Measurements from ENCODE around the gene PSMD11. TPM values are rescaled to one million over a fixed set of nuclear protein-coding genes. Genes with fewer than 3 reads are reported as not detected.

The PSMD11 gene
- total and polyA plus RNA-seq, 2 donors (not counting 3 experiments of a cell fraction or from before 2014, with no cell fraction given), result 59.4 to 153 TPM

DNA sequence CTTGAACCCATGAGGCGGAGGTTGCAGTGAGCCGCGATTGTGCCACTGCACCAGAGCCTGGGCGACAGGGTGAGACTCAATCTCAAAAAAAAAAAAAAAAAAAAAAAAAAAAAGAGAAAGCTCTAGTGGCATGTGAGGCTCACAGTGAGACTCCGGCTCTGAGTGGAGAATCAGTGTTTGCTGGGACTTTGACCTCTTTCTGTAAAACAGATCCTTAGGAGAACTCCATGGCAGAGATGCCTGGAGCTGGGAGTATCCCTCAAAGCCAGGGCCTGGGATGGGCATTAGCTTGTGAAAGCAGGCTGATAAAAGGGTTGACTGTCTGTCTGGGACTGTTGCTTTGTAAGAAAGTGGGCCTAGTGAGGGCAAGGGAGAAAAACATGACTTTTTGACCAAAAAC is 48.0 kb upstream of the PSMD11 start:
- no TSS peak for BruUV-seq (replicated peaks)
- dilution Hi-C loops (cut with MboI; ENCODE audit: extremely low pct_ligation_motif_present, low sequenced_read_pairs), result no loop called here
- Histone ChIP-seq H3K4me1 (ENCODE audit: control insufficient read depth, extremely low read depth, insufficient read depth, low read length) (no peaks in the 10 kb centered on the region), H3K36me3 (ENCODE audit: control insufficient read depth in 2 of 2, extremely low read depth in 1 of 2, insufficient read depth in 2 of 2, low read length in 2 of 2) (no peaks in the 10 kb centered on the region), H3K9me3 (replicated peaks; ENCODE audit: control insufficient read depth, insufficient read depth, low read length) (no peaks in the 10 kb centered on the region), H3K79me2 (ENCODE audit: control insufficient read depth, insufficient read depth, low read length) (no peaks in the 10 kb centered on the region), H3K27me3 (ENCODE audit: control insufficient read depth in 2 of 2, insufficient read depth in 2 of 2, low read length in 2 of 2) (no peaks in the 10 kb centered on the region), H2AFZ (ENCODE audit: low read depth, low read length) (no peak overlapping the region), H3K4me3 (replicated peaks in 1 of 3; ENCODE audit: insufficient read depth in 1 of 3, low read depth in 1 of 3, low read length in 3 of 3) (no peak overlapping the region), H3K9ac (replicated peaks; ENCODE audit: extremely low read depth, insufficient read depth, low read length) (no peak overlapping the region), H3K27ac (ENCODE audit: insufficient read depth, low read depth, low read length) (no peak overlapping the region), H3K9me1 (replicated peaks; ENCODE audit: control insufficient read depth, extremely low read depth, insufficient read depth, low read length) (no peaks in the 10 kb centered on the region), H4K20me1 (replicated peaks; ENCODE audit: control insufficient read depth, extremely low read depth, insufficient read depth, low read length) (no peaks in the 10 kb centered on the region), H3K4me2 (ENCODE audit: insufficient read depth, low read length) (no peak overlapping the region)
- POLR2A ChIA-PET, result no interaction called here
- FAIRE-seq (no peak), DNase-seq (ENCODE audit: low read depth, low spot score) (no peak)
- TF ChIP-seq EZH2 (IDR thresholded peaks at IDR 0.05; ENCODE audit: borderline replicate concordance, low read depth, low read length, severe bottlenecking) (no peak), FOS (IDR thresholded peaks at IDR 0.05; ENCODE audit: borderline replicate concordance, insufficient read depth, low read length) (no peak), GATA2 (IDR thresholded peaks at IDR 0.05; ENCODE audit: insufficient read depth, insufficient read length, low read depth, low read length) (no peak), POLR2A (IDR thresholded peaks at IDR 0.05; ENCODE audit: low read depth, low read length) (no peak), POLR2AphosphoS5 (IDR thresholded peaks at IDR 0.05; ENCODE audit: insufficient read depth, low read depth, low read length) (no peak), MYC (IDR thresholded peaks at IDR 0.05; ENCODE audit: low read depth, low read length) (no peak), JUN (IDR thresholded peaks at IDR 0.05; ENCODE audit: borderline replicate concordance, insufficient read depth, insufficient read length, low read depth) (no peak), MAX (IDR thresholded peaks at IDR 0.05; ENCODE audit: insufficient read depth, insufficient read length) (no peak)
- TF ChIP-seq, protein P1, sequence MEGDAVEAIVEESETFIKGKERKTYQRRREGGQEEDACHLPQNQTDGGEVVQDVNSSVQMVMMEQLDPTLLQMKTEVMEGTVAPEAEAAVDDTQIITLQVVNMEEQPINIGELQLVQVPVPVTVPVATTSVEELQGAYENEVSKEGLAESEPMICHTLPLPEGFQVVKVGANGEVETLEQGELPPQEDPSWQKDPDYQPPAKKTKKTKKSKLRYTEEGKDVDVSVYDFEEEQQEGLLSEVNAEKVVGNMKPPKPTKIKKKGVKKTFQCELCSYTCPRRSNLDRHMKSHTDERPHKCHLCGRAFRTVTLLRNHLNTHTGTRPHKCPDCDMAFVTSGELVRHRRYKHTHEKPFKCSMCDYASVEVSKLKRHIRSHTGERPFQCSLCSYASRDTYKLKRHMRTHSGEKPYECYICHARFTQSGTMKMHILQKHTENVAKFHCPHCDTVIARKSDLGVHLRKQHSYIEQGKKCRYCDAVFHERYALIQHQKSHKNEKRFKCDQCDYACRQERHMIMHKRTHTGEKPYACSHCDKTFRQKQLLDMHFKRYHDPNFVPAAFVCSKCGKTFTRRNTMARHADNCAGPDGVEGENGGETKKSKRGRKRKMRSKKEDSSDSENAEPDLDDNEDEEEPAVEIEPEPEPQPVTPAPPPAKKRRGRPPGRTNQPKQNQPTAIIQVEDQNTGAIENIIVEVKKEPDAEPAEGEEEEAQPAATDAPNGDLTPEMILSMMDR (IDR thresholded peaks at IDR 0.05; ENCODE audit: extremely low read depth in 1 of 2, insufficient read depth in 1 of 2, low read depth in 1 of 2, low read length in 2 of 2), result no peak
- intact Hi-C loops (cut with micrococcal nuclease), result no loop called here
- CTCF ChIA-PET, result interaction anchor here (0.6 kb wide), 1 partner anchor 48 kb away, joined by 10 read pairs; the partner anchor contains the start of gene PSMD11
